Adrenal gland (tissue), 5 donors: Measurements from ENCODE around the gene RNASE13.

Experiments used
- POLR2A ChIP-seq, 2 donors: fragments of 450-650 bp; IDR thresholded peaks; one replicate each; pipeline ENCODE4 v1.6.1; 2017; ENCODE audit warnings: antibody characterized with exemption in 2 of 2, mild to moderate bottlenecking in 2 of 2, moderate library complexity in 1 of 2
- TF ChIP-seq, protein P1 (sequence below), 6 experiments: fragments of 450-650 bp in 4 of 6; fragments of 200-600 bp in 2 of 6; sonication (generic) in 1 of 6; IDR thresholded peaks; 1 replicate in 5 of 6; 2 replicates in 1 of 6; pipeline versions ENCODE4 v1.5.1 to v1.8.0; 2016 to 2021; ENCODE audit warnings: antibody characterized with exemption in 6 of 6, mild to moderate bottlenecking in 2 of 6, moderate library complexity in 1 of 6
- donor health status: DM: no; HTN: no; CAD: no.

- TF ChIP-seq, protein P1, sequence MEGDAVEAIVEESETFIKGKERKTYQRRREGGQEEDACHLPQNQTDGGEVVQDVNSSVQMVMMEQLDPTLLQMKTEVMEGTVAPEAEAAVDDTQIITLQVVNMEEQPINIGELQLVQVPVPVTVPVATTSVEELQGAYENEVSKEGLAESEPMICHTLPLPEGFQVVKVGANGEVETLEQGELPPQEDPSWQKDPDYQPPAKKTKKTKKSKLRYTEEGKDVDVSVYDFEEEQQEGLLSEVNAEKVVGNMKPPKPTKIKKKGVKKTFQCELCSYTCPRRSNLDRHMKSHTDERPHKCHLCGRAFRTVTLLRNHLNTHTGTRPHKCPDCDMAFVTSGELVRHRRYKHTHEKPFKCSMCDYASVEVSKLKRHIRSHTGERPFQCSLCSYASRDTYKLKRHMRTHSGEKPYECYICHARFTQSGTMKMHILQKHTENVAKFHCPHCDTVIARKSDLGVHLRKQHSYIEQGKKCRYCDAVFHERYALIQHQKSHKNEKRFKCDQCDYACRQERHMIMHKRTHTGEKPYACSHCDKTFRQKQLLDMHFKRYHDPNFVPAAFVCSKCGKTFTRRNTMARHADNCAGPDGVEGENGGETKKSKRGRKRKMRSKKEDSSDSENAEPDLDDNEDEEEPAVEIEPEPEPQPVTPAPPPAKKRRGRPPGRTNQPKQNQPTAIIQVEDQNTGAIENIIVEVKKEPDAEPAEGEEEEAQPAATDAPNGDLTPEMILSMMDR (IDR thresholded peaks at IDR 0.05), result no peak
- no peak for TF ChIP-seq POLR2A (IDR thresholded peaks at IDR 0.05)
Observed at GRCh38 chr14:21019366-21019765, 15.2 kb downstream of the RNASE13 start.
